Cerebellar cortex (tissue), 1 donor: ENCODE data around the gene ST8SIA5.
"Not testable (repeated sequence)": the region's sequence is repeated elsewhere in the genome, so short reads cannot be mapped to it uniquely, and the experiment has no call there.

ENCODE experiments used
- DNase-seq: peaks from one replicate; pipeline ENCODE4 v3.0.0-alpha.2; 2015; ENCODE audit warnings: low spot score

The ST8SIA5 gene, protein sequence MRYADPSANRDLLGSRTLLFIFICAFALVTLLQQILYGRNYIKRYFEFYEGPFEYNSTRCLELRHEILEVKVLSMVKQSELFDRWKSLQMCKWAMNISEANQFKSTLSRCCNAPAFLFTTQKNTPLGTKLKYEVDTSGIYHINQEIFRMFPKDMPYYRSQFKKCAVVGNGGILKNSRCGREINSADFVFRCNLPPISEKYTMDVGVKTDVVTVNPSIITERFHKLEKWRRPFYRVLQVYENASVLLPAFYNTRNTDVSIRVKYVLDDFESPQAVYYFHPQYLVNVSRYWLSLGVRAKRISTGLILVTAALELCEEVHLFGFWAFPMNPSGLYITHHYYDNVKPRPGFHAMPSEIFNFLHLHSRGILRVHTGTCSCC

DNA sequence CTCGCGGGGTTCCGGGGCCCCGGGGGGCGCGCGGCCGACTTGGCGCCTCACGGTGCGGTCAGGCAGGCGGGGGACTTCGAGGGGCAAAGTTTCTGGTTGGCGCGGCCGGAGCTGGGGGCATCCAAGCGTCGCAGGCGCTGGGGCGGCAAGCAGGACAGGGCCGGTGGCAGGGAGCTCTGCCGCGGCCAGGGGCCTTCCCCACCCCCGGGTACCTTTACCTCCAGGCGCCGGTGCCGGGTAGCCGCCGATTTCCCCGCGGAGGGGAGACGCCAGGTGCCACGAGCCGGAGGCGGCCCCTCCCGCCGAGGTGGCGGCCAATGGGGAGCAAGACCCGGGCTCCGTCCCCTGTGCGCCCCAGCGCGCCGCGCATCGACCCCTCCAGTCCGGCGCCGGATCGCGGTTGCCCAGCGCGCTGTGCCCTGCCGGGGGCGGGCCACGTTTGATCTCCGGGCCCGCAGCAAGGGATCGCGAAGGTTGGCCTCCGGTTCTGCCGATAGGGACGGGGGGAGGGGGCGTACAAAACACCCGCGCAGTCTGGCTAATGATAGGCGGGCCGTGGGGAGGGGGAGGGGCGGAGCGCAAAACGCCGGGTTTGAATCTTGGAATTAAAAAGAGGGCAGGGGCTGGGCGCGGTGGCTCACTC lies at the start of gene ST8SIA5:
ST8SIA5 (minus strand) TSS at position 495 of the 643 bp plus-strand sequence. CDS start 545 bp downstream, outside the sequence.
- DNase-seq: peak; percentile 47

DNA sequence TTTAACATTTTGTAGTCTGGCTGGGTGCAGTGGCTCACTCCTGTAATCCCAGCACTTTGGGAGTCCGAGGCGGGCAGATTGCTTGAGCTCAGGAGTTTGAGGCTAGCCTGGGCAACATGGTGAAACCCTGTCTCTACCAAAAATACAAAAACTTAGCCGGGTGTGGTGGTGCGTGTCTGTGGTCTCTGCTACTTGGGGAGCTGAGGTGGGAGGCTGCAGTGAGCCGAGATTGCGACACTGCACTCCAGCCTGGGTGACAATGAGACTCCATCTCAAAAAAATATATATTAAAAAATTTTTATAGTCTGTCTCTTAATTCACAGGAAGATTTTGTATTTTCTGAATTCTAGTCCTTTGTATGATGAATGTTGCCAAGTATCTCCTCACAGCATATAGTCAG lies 39.1 kb upstream of the ST8SIA5 start:
- DNase-seq: not testable (repeated sequence)

DNA sequence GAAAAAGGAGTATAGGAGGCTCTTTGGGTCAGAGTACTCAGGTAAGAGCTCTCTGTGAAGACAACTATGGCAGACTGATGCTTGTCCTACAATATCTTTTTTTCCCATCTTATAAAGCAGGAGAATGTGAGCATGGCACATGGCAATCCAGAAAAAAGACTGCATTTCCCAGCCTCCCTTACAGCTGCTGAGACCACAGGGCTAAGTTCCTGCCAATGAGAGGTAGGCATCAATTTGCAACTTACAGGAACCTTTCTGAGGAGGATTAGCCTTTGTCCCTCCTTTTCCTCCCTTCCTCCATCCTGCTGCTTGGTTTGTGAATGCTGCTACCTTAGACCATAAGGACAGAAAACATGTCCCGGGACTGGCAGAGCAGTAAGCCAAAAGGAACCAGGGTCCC lies 37.8 kb upstream of the ST8SIA5 start:
- DNase-seq: no peak

DNA sequence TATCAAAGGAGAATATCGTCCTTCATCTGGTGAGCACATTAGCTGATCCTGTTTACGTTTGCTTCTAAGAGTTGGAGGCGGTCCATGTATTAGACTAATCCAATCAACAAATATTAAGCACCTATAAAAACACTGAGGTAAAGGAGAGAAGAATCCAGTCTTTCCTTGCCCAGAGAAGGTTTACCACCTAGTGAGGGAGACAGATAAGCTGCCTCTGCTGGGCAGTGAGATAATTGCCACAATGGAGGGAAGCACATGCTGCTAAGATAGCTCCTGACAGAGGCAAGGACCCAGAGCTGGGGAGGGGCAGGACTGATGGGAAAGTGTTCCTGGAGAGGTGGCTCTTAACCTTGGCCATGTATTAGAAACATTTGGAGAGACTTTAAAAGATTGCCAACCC lies 36.7 kb upstream of the ST8SIA5 start:
- no peak for DNase-seq

DNA sequence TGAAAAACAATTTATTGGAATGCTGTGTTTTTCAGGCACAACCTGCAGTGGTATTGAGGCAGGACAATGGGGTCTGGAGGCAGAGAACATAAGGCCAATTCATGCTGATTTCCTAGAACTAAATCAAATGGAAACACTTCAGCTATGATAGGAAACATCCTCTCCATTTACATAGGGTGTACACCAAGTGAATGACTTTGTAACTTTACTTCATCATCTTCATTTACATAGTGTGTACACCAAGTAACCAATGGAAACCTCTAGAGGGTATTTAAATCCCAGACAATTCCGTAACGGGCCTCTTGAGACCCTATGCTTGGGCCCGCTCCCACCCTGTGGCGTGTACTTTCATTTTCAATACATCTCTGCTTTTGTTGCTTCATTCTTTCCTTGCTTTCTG lies 32.2 kb upstream of the ST8SIA5 start:
- no peak for DNase-seq

DNA sequence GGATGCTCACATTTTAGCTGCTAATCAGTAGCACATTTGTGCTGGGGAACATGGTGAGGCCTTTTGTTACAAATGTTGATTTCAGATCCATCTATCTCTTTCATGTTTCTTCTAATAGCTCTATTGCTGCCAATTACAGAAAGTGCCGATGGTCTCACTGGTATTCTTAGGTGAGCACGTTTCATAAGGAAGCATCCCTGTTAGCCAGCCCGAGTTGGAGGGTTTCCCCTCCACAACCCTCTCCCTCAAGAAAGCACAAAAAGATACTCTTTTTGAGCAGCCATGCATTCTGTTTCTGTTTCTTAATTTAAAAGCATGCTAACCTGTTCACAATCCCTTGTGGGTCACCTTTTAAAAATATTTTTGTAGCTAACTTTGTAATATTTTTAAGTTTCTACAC lies 30.8 kb upstream of the ST8SIA5 start:
- no peak for DNase-seq

DNA sequence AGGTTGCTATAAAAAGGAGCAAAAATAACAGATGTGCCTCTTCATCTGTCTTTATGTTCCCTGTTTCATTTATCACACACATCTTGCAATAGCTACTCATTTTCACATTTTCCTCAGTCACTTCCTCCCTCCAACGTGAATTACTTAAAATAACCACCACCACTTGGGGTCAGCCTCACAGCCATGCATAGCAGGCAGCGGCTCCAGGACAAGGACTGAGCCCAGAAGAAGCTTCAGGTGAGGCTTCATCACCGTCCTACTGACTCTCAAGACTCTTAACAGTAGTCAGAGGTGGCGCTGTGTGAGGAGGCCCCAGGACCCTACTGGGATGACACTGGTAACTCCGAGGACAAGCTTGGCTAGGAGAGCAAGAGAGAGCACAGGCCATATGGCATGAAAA lies 15.5 kb upstream of the ST8SIA5 start:
- peak; percentile 36 for DNase-seq

DNA sequence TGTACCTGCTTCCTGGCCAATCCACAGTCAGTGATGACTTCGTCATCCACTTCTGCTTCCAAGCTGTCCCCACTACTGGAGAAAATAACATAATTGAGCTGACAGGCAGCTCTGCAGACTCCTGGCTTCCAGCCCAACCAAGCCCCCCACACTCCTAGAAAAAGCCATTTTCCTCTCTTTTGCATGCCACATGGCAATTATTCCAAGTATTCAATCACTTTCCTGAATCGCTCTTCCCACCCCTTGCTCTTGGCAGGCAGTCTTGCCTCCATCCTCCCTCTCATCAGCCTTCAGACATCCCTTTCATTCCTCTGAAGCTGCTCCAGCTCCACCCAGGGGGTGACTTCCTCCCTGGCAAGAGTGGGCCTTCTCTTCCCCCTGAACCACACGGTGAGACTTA lies 14.3 kb upstream of the ST8SIA5 start:
- DNase-seq: peak; percentile 70

DNA sequence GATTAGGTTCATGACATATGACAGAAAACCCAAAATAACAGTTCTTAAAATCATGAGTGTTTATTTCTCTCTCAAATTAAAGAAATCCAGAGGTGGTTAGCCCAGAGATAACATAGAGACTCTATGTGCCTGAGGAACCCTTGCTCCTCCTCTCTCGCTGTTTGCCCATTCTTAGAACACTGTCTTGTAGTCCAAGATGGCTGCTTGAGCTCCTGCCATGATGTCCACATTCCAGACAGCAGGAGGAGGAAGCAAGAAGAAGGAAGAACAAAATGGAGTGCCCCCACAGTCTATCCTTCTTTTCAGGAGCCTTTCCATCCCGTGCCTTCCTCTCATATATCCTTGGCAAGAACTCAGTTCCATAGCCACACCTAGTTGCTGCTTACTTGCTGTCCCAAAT lies 13.9 kb upstream of the ST8SIA5 start:
- DNase-seq: no peak

DNA sequence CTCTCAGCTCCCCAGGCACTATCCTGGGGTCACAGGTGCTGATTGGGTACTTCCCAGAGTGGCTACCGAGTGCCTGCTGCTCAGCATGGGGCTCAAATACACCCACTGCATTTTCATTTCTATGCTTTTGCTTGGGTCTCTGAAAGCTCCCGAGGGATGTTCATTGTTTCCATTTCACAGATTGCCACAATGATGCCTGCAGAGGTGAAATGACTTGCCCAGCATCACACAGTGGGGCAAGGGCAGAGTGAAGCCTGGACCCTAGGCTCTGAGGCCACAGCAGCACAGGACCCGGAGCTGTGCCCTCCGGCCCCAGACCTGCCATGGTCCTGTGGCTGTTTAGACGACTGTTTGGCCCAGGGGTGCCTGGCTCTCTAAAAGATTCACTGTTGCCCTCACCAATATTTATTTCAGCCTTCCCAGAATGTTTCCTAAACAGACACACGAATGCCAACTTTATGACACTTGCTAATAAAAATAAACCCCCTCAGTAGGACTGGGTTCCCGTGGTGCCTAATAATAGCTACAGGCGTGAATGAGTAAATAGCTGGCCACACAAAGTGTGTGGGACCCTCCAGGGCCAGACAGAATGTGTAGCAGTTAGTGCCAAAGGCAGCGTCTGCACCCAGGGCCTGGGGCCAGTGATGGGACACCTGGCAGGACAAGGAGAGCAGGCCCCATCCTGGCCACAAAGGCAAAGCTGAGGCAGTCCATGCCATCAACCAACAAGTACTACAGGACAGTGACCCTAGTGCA lies 11.5 kb upstream of the ST8SIA5 start:
- no peak for DNase-seq

DNA sequence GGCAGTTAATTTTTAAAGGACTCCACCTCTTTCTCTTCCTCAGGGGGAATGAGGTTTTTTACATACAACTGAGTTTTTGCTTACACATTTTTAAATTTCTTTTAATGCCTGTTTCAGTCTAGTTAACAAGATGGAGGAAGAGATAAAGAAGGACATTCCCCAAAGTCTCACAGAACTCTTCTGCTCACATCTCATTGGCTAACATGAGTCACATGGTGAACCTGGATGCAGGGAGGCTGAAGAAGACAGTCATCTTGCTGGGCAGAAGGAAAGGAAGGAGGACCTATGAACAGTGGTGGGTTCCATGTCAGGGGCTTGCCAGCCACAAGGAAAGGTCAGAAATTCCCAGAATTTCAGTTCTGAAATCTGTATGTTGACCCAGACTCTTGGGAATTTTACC lies 10.4 kb upstream of the ST8SIA5 start:
- DNase-seq: no peak

DNA sequence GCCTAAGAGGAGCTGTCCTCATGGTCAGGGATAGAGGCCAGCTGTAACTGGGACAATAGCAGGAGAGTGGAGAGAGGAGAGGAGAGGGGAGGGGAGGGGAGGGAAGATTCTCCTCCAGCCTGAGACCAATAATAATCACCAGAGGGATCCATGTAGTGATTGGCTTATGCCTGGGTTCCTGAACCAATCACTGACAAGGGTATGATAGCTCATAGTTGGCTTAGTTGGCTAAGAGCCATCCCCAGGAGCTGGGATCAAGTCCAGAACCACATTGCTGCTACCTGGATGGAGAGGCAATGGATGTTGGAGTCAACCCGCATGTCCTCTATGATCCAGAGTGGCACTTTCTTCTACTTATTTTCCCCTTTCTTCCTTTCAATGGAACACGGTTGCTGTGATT lies 7.7 kb upstream of the ST8SIA5 start:
- DNase-seq: peak; percentile 70

DNA sequence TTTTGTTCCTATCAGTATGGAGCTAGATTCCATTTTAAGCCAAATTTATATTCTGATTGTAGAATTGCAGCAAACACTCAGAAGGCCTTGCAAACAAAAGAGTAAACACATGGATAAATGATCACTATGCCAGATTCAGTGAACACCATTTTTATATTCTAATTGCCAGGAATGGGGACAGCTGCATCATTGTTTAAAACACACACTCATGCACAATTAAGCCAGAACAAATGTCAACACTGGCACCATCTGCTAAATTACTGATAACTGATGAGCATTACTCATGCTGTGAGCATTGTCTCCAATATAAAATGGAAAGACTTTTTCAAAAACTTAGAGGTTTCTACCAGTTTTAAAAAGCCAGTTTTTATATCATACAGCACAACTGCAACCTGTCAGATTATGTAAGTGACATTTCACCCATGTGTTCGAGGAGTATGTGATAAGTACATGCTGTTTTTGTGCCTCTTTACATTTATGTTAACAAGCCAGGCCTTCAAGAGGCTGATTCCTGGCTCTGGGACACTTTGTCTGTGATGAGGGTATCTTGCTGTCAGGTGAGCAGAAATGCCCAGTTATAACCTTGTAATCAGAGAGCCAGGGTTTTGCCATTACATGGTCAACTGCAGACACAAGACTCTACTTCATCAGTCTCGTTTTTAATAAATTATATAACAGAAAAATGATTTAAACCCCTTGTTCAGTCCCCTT lies 4.4 kb upstream of the ST8SIA5 start:
- no peak for DNase-seq

DNA sequence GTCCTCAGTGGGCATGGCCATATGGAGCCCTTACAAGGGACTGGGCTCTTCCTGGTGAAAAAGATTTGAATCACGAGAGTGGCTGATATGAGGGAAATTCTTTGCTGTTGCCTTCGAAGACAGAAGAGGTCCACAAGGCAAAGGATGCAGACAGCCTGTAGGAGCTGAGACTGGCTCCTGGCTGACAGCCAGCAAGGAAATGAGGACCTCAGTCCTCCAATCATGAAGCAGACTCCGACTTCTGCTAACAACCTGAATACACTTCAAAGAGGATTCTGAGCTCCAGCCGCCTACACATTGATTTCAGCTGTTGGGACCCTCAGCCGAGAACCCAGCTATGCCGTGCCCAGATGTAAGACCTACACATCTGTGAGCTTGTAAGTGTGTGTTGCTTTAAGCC lies 3.0 kb upstream of the ST8SIA5 start:
- peak; percentile 62 for DNase-seq

DNA sequence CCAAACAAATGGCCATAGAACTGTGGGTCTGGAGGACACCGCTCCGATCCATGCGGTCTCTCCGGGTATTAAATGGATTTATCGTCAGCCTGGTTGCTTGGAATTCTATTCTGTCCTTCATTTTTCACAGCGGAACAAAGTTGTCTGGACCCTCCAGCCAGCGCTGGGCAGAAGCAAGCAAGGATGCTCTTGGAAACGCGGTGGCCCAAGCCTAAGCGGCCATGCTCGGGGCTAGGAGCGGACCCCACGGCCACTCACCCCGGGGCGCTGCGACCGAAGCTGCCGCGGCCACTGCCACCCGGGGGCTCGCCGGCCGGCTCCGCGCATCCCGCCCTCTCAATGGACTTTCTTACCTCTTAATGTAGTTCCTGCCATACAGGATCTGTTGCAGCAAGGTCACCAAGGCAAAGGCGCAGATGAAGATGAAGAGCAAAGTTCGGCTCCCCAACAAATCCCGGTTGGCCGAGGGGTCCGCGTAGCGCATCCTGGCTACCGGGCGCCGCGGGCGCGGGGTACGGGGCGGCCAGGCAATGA lies 761 bp downstream of the ST8SIA5 start:
- DNase-seq: no peak

DNA sequence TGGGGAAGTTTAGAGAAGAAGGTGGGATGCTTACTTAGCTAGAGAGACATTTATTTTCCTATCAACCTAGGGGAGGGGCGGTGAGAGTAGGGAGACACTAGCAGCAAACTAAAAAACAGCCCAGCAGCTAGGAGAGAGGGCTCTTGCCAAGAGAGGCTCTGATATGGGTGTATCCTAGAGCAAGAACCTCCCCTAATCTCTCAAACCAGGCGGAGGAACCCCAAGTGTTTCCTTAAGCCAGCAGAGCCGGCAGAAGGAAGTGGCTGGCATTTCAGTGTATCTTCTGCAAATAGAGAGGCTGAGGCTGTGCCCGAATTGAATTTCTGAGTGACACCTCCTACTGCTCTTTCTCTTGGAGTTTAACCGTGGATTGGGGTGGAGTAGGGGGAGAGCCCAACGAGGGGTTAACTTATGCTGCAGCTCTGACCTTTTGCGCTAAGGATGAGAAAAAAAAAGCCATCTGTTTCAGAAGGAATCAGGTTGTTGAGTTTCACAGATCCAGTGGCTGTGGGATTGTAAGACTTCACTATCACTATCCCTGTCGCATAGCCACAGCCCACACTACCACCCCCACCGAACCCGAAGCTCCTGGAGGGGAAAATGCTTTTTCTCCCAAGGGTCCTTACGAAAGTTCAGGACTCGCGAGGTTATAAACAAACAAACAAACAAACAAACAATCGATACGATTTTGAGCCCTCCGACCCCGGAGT lies 1.4 kb downstream of the ST8SIA5 start:
- peak; percentile 81 for DNase-seq

DNA sequence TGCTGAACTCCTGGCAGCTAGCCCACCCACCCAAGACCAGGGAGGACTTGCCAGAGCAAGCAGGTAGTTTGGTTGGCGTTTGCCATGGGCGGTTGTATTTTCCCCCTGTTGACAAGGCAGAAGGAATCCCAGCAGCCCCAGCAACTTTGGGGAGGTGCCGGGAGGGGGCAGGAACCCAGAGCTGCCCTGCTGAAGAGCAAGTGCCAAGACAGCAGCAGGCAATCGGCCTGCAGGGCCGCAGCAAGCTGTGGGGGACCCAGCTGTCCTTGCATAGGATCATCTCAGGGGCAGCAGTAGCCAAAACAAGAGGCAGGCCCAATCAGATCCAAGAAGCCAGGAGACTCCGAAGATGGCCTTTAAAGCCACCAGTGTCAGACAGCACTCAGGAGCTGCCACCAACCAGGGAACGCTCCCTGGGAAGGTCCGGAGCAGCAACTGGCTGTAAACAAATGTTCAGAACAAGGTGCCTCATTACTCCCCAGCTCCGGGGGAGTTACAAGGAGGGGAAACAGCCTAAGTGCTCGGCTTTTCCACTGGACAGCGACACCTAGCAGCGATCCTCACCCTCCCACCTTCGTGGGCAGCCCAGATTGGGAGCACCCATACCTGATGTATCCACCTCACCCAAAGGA lies 2.1 kb downstream of the ST8SIA5 start:
- DNase-seq: peak; percentile 94

DNA sequence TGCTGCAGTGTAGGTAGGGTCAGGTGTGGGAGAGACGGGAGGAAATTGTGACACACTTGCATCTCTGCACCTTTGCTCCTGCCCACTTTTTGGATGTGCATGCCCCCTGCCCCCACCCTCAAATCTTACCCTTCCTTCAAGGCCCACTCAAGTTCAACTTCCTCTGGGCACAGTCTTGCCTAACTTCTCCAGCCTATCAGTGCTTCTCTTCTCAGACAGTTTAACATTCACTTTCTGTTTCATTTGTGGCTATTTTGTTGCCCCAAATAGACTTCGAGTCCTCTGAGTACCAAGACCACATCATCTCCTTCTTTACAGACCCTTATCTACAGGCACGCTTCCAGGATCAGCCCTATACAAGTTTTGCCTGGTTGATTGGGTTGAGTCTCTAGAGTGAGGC lies 2.7 kb downstream of the ST8SIA5 start:
- DNase-seq: no peak

DNA sequence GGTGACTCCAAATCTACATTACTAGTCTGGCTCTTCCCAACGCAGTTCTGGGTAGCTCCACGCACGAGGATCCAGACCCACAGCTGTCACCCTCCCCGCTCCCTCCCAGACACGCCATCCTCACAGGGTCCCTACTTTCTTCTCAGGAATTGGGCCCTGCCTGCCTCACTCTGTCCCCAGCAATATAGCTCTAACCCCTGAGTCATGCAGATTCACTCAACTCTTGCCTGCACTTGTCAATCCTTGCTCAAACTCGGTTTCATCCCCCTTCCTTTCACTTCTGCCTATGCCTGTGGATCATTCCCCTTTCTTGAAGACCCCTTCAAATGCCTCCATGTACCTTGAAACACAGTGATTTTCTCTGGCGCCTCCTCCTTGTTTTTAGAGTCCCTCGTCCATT lies 5.0 kb downstream of the ST8SIA5 start:
- DNase-seq: no peak

DNA sequence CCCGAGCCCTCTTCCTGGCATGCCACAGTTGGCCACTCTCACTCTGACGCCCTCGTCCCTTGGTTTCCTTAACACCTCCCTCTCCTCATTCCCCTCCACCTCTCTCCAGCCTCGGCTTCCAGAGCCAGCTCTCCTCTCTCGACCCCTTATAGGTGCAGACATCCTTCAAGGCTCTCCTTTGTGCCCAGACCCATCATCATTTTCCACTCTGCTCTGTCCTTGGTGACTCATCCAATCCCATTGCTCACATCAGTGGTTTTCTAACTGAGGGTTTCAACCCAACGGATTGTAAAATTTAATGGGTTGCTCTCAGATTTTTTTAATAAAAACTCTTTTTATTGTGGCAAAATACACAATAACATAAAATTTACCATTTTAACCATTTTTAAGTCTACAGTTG lies 6.2 kb downstream of the ST8SIA5 start:
- DNase-seq: no peak

DNA sequence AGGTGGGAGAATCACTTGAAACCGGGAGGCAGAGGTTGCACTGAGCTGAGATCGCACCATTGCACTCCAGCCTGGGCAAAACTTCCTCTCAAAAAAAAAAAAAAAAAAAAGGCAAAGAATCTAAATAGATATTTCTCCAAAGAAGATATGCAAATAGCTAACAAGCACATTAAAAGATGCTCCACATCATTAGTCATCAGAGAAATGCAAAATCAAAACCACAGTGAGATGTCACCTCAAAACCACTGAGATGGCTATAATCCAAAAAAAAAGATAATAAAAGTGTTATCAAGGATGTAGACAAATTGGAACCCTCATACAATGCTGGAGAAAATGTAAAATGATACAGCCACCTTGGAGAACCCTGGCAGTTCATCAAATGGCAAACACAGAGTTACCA lies 8.4 kb downstream of the ST8SIA5 start:
- DNase-seq: no peak
